ENCODE measurements around the gene DAP.

GRCh38 chr5:10690460-10691440, 70.3 kb downstream of the DAP start:
- TF ChIP-seq, protein P1, sequence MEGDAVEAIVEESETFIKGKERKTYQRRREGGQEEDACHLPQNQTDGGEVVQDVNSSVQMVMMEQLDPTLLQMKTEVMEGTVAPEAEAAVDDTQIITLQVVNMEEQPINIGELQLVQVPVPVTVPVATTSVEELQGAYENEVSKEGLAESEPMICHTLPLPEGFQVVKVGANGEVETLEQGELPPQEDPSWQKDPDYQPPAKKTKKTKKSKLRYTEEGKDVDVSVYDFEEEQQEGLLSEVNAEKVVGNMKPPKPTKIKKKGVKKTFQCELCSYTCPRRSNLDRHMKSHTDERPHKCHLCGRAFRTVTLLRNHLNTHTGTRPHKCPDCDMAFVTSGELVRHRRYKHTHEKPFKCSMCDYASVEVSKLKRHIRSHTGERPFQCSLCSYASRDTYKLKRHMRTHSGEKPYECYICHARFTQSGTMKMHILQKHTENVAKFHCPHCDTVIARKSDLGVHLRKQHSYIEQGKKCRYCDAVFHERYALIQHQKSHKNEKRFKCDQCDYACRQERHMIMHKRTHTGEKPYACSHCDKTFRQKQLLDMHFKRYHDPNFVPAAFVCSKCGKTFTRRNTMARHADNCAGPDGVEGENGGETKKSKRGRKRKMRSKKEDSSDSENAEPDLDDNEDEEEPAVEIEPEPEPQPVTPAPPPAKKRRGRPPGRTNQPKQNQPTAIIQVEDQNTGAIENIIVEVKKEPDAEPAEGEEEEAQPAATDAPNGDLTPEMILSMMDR (conservative IDR thresholded peaks at IDR 0.05; ENCODE audit: low read depth, low read length) = no peak
- TF ChIP-seq EZH2 (IDR thresholded peaks at IDR 0.05; ENCODE audit: low read length, unreplicated experiment) (no peak), EZH2phosphoT487 (IDR thresholded peaks at IDR 0.05; ENCODE audit: borderline replicate concordance, low read length) (no peak)

Data from PC-3 (cell line).